B cell (primary cell): ENCODE measurements around the gene NUBP2.

Source experiments
- EZH2 ChIP-seq: IDR thresholded peaks from 2 replicates; pipeline ENCODE4 v1.6.1; 2012; ENCODE audit warnings: borderline replicate concordance, low read depth, mild to moderate bottlenecking, moderate library complexity, low read length; ENCODE audit not compliant: insufficient read depth, poor library complexity, severe bottlenecking
- TF ChIP-seq, protein P1 (sequence below): fragments of 200-600 bp; IDR thresholded peaks from one replicate; pipeline ENCODE4 v1.8.0; 2022; ENCODE audit warnings: antibody characterized with exemption, mild to moderate bottlenecking

DNA sequence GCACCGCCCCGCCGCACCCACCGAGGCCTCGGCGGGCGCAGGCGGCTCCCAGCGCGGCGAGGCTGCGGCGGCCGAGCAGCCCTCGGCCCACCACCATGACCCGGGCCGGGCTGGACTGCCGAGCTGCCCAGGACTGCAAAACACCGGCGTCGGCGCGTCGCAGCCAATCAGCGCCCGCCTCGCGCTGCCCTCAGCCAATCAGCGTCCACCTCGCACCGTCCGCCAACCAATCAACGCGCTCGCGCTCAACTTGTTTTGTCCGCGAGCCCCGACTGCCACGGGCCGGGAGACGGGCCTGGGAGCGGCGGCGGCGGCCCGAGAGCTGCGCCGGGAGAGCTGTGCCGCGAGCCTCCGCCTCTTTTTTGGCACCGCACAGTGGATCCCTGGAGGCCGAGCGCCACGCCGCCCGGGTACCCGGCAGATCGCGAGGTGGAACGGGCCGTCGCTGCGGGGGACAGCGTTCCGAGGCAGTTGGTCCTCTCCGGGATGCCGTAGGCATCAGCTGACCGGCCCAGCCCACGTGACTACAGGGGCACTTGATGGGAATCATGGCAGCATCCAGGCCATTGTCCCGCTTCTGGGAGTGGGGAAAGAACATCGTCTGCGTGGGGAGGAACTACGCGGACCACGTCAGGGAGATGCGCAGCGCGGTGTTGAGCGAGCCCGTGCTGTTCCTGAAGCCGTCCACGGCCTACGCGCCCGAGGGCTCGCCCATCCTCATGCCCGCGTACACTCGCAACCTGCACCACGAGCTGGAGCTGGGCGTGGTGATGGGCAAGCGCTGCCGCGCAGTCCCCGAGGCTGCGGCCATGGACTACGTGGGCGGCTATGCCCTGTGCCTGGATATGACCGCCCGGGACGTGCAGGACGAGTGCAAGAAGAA, 44.2 kb downstream of the NUBP2 start, which contains the start of the genes FAHD1 and HAGH:
- TF ChIP-seq, protein P1, sequence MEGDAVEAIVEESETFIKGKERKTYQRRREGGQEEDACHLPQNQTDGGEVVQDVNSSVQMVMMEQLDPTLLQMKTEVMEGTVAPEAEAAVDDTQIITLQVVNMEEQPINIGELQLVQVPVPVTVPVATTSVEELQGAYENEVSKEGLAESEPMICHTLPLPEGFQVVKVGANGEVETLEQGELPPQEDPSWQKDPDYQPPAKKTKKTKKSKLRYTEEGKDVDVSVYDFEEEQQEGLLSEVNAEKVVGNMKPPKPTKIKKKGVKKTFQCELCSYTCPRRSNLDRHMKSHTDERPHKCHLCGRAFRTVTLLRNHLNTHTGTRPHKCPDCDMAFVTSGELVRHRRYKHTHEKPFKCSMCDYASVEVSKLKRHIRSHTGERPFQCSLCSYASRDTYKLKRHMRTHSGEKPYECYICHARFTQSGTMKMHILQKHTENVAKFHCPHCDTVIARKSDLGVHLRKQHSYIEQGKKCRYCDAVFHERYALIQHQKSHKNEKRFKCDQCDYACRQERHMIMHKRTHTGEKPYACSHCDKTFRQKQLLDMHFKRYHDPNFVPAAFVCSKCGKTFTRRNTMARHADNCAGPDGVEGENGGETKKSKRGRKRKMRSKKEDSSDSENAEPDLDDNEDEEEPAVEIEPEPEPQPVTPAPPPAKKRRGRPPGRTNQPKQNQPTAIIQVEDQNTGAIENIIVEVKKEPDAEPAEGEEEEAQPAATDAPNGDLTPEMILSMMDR, result no peak
- no peak for TF ChIP-seq EZH2
